PC-3 (cell line): ENCODE measurements around the gene EPB41L3. TPM values are rescaled to one million over a fixed set of nuclear protein-coding genes. Genes with fewer than 3 reads are reported as not detected.

Experiments used
- ATAC-seq: fragments of 200-7000 bp; cut with Tn5 transposase; 2 replicates; pipeline ENCODE4 v1.9.1; 2020; ENCODE audit warnings: mild to moderate bottlenecking, moderate library complexity
- BruUV-seq: library from RNA; stranded (reverse); fragments of 400-500 nt; replicated peaks from 2 replicates; lab custom pipeline; 2021; lab: Mats Ljungman, UMichigan
- CTCF ChIA-PET: fragments of 300-600 bp; sonication (Branson Sonifier 250); formaldehyde crosslinking; loops from one replicate; lab custom pipeline; 2022; ENCODE audit warnings: antibody characterized with exemption; lab: Charles Lee
- POLR2A ChIA-PET: fragments of 300-600 bp; sonication (Branson Sonifier 250); formaldehyde crosslinking; loops from one replicate; lab custom pipeline; 2022; ENCODE audit warnings: antibody characterized with exemption; ENCODE audit not compliant: unreplicated experiment; lab: Charles Lee
- DNase-seq: peaks from one replicate; pipeline ENCODE4 v3.0.0-alpha.2; 2015
- H2AFZ ChIP-seq: fragments of 300-600 bp; sonication (generic); 2 replicates; pipeline ENCODE4 v1.6.0; 2016; ENCODE audit warnings: antibody characterized with exemption, low read length
- H3F3A ChIP-seq: fragments of 300-600 bp; sonication (generic); one replicate; pipeline ENCODE4 v1.6.0; 2017; ENCODE audit warnings: antibody characterized with exemption, low read length, control low read depth, mild to moderate bottlenecking; ENCODE audit not compliant: unreplicated experiment
- H3K27ac ChIP-seq: fragments of 300-600 bp; sonication (generic); 2 replicates; pipeline ENCODE4 v1.5.1; 2016; ENCODE audit warnings: mild to moderate bottlenecking, low read length
- H3K27me3 ChIP-seq: fragments of 300-600 bp; sonication (generic); 2 replicates; pipeline ENCODE4 v1.6.1; 2016; ENCODE audit warnings: low read length, mixed read lengths
- H3K36me3 ChIP-seq: fragments of 300-600 bp; sonication (generic); 2 replicates; pipeline ENCODE4 v1.6.1; 2016; ENCODE audit warnings: low read depth, mixed run types, low read length, mixed read lengths
- H3K4me1 ChIP-seq: fragments of 300-600 bp; sonication (generic); 2 replicates; pipeline ENCODE4 v1.5.1; 2016; ENCODE audit warnings: low read length; ENCODE audit not compliant: insufficient read depth
- H3K4me2 ChIP-seq: fragments of 300-600 bp; sonication (generic); 2 replicates; pipeline ENCODE4 v1.6.0; 2016; ENCODE audit warnings: low read length
- H3K4me3 ChIP-seq: fragments of 300-600 bp; sonication (generic); 2 replicates; pipeline ENCODE4 v1.5.1; 2016; ENCODE audit warnings: mild to moderate bottlenecking, low read length, mixed read lengths
- H3K79me2 ChIP-seq: fragments of 300-600 bp; sonication (generic); 2 replicates; pipeline ENCODE4 v1.6.1; 2017; ENCODE audit warnings: low read length, mixed read lengths
- H3K9ac ChIP-seq: fragments of 300-600 bp; sonication (generic); 2 replicates; pipeline ENCODE4 v1.6.0; 2016; ENCODE audit warnings: mild to moderate bottlenecking, low read length
- H3K9me2 ChIP-seq: fragments of 300-600 bp; sonication (generic); replicated peaks from 2 replicates; pipeline ENCODE4 v1.6.1; 2016; ENCODE audit warnings: mixed run types, low read length, mixed read lengths
- H3K9me3 ChIP-seq: fragments of 300-600 bp; sonication (generic); 2 replicates; pipeline ENCODE4 v1.6.1; 2016; ENCODE audit warnings: low read length, mixed read lengths
- H4K20me1 ChIP-seq: fragments of 300-600 bp; sonication (generic); 2 replicates; pipeline ENCODE4 v1.6.1; 2016; ENCODE audit warnings: low read length, mixed read lengths
- CTCF ChIP-seq: fragments of 300-600 bp; sonication (generic); conservative IDR thresholded peaks from 2 replicates; pipeline ENCODE4 v1.5.1; 2017; ENCODE audit warnings: antibody characterized with exemption, low read depth, mild to moderate bottlenecking, low read length
- EZH2 ChIP-seq: fragments of 300-600 bp; sonication (generic); IDR thresholded peaks from one replicate; pipeline ENCODE4 v1.6.1; 2017; ENCODE audit warnings: antibody characterized with exemption, mild to moderate bottlenecking, low read length; ENCODE audit not compliant: unreplicated experiment
- EZH2phosphoT487 ChIP-seq: fragments of 300-600 bp; sonication (generic); IDR thresholded peaks from 2 replicates; pipeline ENCODE4 v1.6.1; 2018; ENCODE audit warnings: mild to moderate bottlenecking, antibody characterized with exemption, low read length, borderline replicate concordance
- intact Hi-C: fragments of 100-400 bp; cut with micrococcal nuclease; formaldehyde crosslinking; loops from 2 replicates; pipeline ENCODE4 v1.9.0; 2023
- total RNA-seq: library from RNA; depleted of rRNA; stranded (reverse); fragments of >200 nt; gene quantifications from 2 replicates; pipeline ENCODE4 v1.2.3, GENCODE V29; 2014

EPB41L3 gene
- total RNA-seq, 1 experiment from 2014 or later: 39.5 TPM

- no peak overlapping the region for H2AFZ ChIP-seq
- no peak for DNase-seq
- no peaks in the 10 kb centered on the region for H3K79me2 ChIP-seq
- no peak overlapping the region for H3K4me3 ChIP-seq
- intact Hi-C loops: no loop called here
- no TSS peak for BruUV-seq
- no peaks in the 10 kb centered on the region for H3F3A ChIP-seq
- ChIA-PET POLR2A (no interaction called here), CTCF (no interaction called here)
- H3K4me2 ChIP-seq: no peak overlapping the region
- no peak for TF ChIP-seq CTCF
- no peak for TF ChIP-seq EZH2
- no peak for TF ChIP-seq EZH2phosphoT487
- no peaks in the 10 kb centered on the region for H3K4me1 ChIP-seq
- H3K36me3 ChIP-seq: no peaks in the 10 kb centered on the region
- H3K27ac ChIP-seq: no peak overlapping the region
- no peak for ATAC-seq
- H3K9me3 ChIP-seq: no peaks in the 10 kb centered on the region
- no peaks in the 10 kb centered on the region for H3K9me2 ChIP-seq
- no peaks in the 10 kb centered on the region for H3K27me3 ChIP-seq
- no peaks in the 10 kb centered on the region for H4K20me1 ChIP-seq
- no peak overlapping the region for H3K9ac ChIP-seq
Measured at GRCh38 chr18:5397102-5397501, 146.7 kb downstream of the EPB41L3 start.

GRCh38 chr18:5395860-5396448, 147.8 kb downstream of the EPB41L3 start:
- DNase-seq: no peak
- BruUV-seq: no TSS peak
- no peaks in the 10 kb centered on the region for H3K79me2 ChIP-seq
- no peak overlapping the region for H3K4me3 ChIP-seq
- H3K4me2 ChIP-seq: no peak overlapping the region
- H3K4me1 ChIP-seq: no peaks in the 10 kb centered on the region
- no peaks in the 10 kb centered on the region for H3K9me2 ChIP-seq
- CTCF ChIA-PET: no interaction called here
- H3F3A ChIP-seq: no peaks in the 10 kb centered on the region
- no peak for ATAC-seq
- no peaks in the 10 kb centered on the region for H3K9me3 ChIP-seq
- no peaks in the 10 kb centered on the region for H4K20me1 ChIP-seq
- no peak overlapping the region for H3K27ac ChIP-seq
- TF ChIP-seq EZH2: no peak
- no peak for TF ChIP-seq EZH2phosphoT487
- TF ChIP-seq CTCF: no peak
- H3K36me3 ChIP-seq: no peaks in the 10 kb centered on the region
- H3K27me3 ChIP-seq: no peaks in the 10 kb centered on the region
- no peak overlapping the region for H3K9ac ChIP-seq
- H2AFZ ChIP-seq: no peak overlapping the region
- intact Hi-C loops: no loop called here
- POLR2A ChIA-PET: no interaction called here

- Histone ChIP-seq H2AFZ (no peak overlapping the region), H3K36me3 (no peaks in the 10 kb centered on the region), H4K20me1 (no peaks in the 10 kb centered on the region), H3K9ac (no peak overlapping the region), H3K9me3 (no peaks in the 10 kb centered on the region), H3K4me3 (no peak overlapping the region), H3K4me1 (no peaks in the 10 kb centered on the region), H3K27ac (no peak overlapping the region), H3K9me2 (no peaks in the 10 kb centered on the region), H3K27me3 (no peaks in the 10 kb centered on the region), H3K4me2 (no peak overlapping the region), H3K79me2 (no peaks in the 10 kb centered on the region), H3F3A (no peaks in the 10 kb centered on the region)
- POLR2A ChIA-PET: no interaction called here
- intact Hi-C loops: no loop called here
- ATAC-seq (no peak), DNase-seq (peak; percentile 25)
- no TSS peak for BruUV-seq
- CTCF ChIA-PET: no interaction called here
- TF ChIP-seq EZH2phosphoT487: no peak
- no peak for TF ChIP-seq EZH2
Measured at GRCh38 chr18:5393779-5394178, 150.0 kb downstream of the EPB41L3 start.
